Caco-2 (cell line): ENCODE results near the gene TPM1. TPM values are rescaled to one million over a fixed set of nuclear protein-coding genes. Genes with fewer than 3 reads are reported as not detected.

Source experiments
- BruUV-seq: library from RNA; stranded (reverse); fragments of 400-500 nt; replicated peaks from 2 replicates; lab custom pipeline; 2021; lab: Mats Ljungman, UMichigan
- CTCF ChIA-PET: fragments of 300-600 bp; sonication (Branson Sonifier 250); formaldehyde crosslinking; loops from one replicate; lab custom pipeline; 2022; ENCODE audit warnings: antibody characterized with exemption; lab: Charles Lee
- POLR2A ChIA-PET: fragments of 300-600 bp; sonication (Branson Sonifier 250); formaldehyde crosslinking; loops from one replicate; lab custom pipeline; 2022; ENCODE audit warnings: antibody characterized with exemption; lab: Charles Lee
- DNase-seq, 2 experiments: peaks; one replicate each; pipeline versions ENCODE4 v3.0.0 to v3.0.0-alpha.2; 2020 to 2022
- H3K27me3 ChIP-seq: replicated peaks from 2 replicates; pipeline ENCODE4 v1.6.0; 2011; ENCODE audit warnings: low read length; ENCODE audit not compliant: control insufficient read depth, insufficient read depth
- H3K36me3 ChIP-seq: 2 replicates; pipeline ENCODE4 v1.5.1; 2011; ENCODE audit warnings: low read length; ENCODE audit not compliant: control insufficient read depth, insufficient read depth
- H3K4me1 ChIP-seq: fragments of 250-450 bp; sonication (Bioruptor Pico); 2 replicates; pipeline ENCODE4 v1.5.1; 2020; ENCODE audit warnings: mild to moderate bottlenecking
- H3K4me3 ChIP-seq: 2 replicates; pipeline ENCODE4 v1.5.1; 2011; ENCODE audit warnings: low read depth, mild to moderate bottlenecking, control low read depth, low read length
- H3K9me3 ChIP-seq: fragments of 250-450 bp; sonication (Bioruptor Pico); 2 replicates; pipeline ENCODE4 v1.5.1; 2020; ENCODE audit warnings: mild to moderate bottlenecking, moderate library complexity
- H3K27ac Mint-ChIP-seq: one replicate; pipeline ENCODE4 v1.8.0; 2022; ENCODE audit warnings: mixed read lengths; ENCODE audit not compliant: unreplicated experiment
- H3K27me3 Mint-ChIP-seq: one replicate; pipeline ENCODE4 v1.8.0; 2022; ENCODE audit warnings: mixed read lengths; ENCODE audit not compliant: insufficient read depth, unreplicated experiment
- H3K36me3 Mint-ChIP-seq: one replicate; pipeline ENCODE4 v1.8.0; 2022; ENCODE audit warnings: mild to moderate bottlenecking, mixed read lengths; ENCODE audit not compliant: insufficient read depth, unreplicated experiment
- H3K4me1 Mint-ChIP-seq: one replicate; pipeline ENCODE4 v1.8.0; 2022; ENCODE audit warnings: low read depth, mixed read lengths; ENCODE audit not compliant: unreplicated experiment
- H3K4me3 Mint-ChIP-seq: one replicate; pipeline ENCODE4 v1.8.0; 2022; ENCODE audit warnings: mild to moderate bottlenecking, moderate library complexity, mixed read lengths; ENCODE audit not compliant: unreplicated experiment
- H3K9me3 Mint-ChIP-seq: one replicate; pipeline ENCODE4 v1.8.0; 2022; ENCODE audit warnings: mixed read lengths; ENCODE audit not compliant: unreplicated experiment
- CTCF ChIP-seq, 2 experiments: fragments of 200-600 bp in 1 of 2; IDR thresholded peaks; 1 replicate in 1 of 2; 2 replicates in 1 of 2; pipeline versions ENCODE4 v1.5.1 to v1.8.0; 2011 to 2022; ENCODE audit warnings: antibody characterized with exemption in 1 of 2, control low read depth in 1 of 2, inconsistent platforms in 1 of 2, low read depth in 1 of 2, low read length in 1 of 2, mild to moderate bottlenecking in 1 of 2, moderate library complexity in 1 of 2; ENCODE audit not compliant: insufficient read depth in 1 of 2, severe bottlenecking in 1 of 2, unreplicated experiment in 1 of 2
- intact Hi-C: fragments of 100-400 bp; cut with micrococcal nuclease; formaldehyde crosslinking; loops from one replicate; pipeline ENCODE4 v1.10.0; 2022; ENCODE audit not compliant: unreplicated experiment
- total RNA-seq: library from RNA; stranded (reverse); gene quantifications from 2 replicates; pipeline ENCODE4 v1.2.3, GENCODE V29; 2022

TPM1 gene
- total RNA-seq, 1 experiment from 2014 or later = 193 TPM

GRCh38 chr15:63019511-63020109, 22.9 kb upstream of the TPM1 start:
- Histone ChIP-seq H3K4me1 (no peaks in the 10 kb centered on the region), H3K27me3 (no peaks in the 10 kb centered on the region), H3K36me3 (no peaks in the 10 kb centered on the region), H3K9me3 (no peaks in the 10 kb centered on the region), H3K4me3 (no peak overlapping the region)
- H3K4me3 Mint-ChIP-seq = no peak overlapping the region
- no TSS peak for BruUV-seq
- intact Hi-C loops = no loop called here
- H3K4me1 Mint-ChIP-seq = peaks cover 13% of the 10 kb centered on the region
- ChIA-PET POLR2A (no interaction called here), CTCF (no interaction called here)
- TF ChIP-seq CTCF (IDR thresholded peaks at IDR 0.05; ENCODE audit: insufficient read depth in 1 of 2, low read depth in 1 of 2, low read length in 1 of 2, severe bottlenecking in 1 of 2, unreplicated experiment in 1 of 2) = no peak
- H3K27ac Mint-ChIP-seq = no peak overlapping the region
- DNase-seq = no peak
- no peaks in the 10 kb centered on the region for H3K36me3 Mint-ChIP-seq
- H3K9me3 Mint-ChIP-seq = no peaks in the 10 kb centered on the region
- H3K27me3 Mint-ChIP-seq = no peaks in the 10 kb centered on the region

- Histone ChIP-seq H3K27me3 (no peaks in the 10 kb centered on the region), H3K4me3 (no peak overlapping the region), H3K9me3 (no peaks in the 10 kb centered on the region), H3K4me1 (no peaks in the 10 kb centered on the region), H3K36me3 (no peaks in the 10 kb centered on the region)
- Mint-ChIP-seq H3K4me3 (no peak overlapping the region), H3K4me1 (peaks cover 11% of the 10 kb centered on the region), H3K27ac (no peak overlapping the region), H3K9me3 (no peaks in the 10 kb centered on the region), H3K27me3 (no peaks in the 10 kb centered on the region), H3K36me3 (no peaks in the 10 kb centered on the region)
- BruUV-seq = no TSS peak
- ChIA-PET CTCF (no interaction called here), POLR2A (no interaction called here)
- intact Hi-C loops = no loop called here
- no peak for DNase-seq
- TF ChIP-seq CTCF (IDR thresholded peaks at IDR 0.05; ENCODE audit: insufficient read depth in 1 of 2, low read depth in 1 of 2, low read length in 1 of 2, severe bottlenecking in 1 of 2, unreplicated experiment in 1 of 2) = no peak
Observed at GRCh38 chr15:63020128-63020527, 22.4 kb upstream of the TPM1 start.

- no peaks in the 10 kb centered on the region for H3K4me1 ChIP-seq
Observed at GRCh38 chr15:63020759-63021430, 21.7 kb upstream of the TPM1 start.

More at GRCh38 chr15:63020759-63021430, 21.7 kb upstream of the TPM1 start:
- ChIA-PET POLR2A (no interaction called here), CTCF (no interaction called here)
- H3K27me3 ChIP-seq = no peaks in the 10 kb centered on the region
- Mint-ChIP-seq H3K27me3 (no peaks in the 10 kb centered on the region), H3K9me3 (no peaks in the 10 kb centered on the region), H3K4me1 (peaks cover 6% of the 10 kb centered on the region), H3K36me3 (no peaks in the 10 kb centered on the region), H3K27ac (no peak overlapping the region), H3K4me3 (no peak overlapping the region)
- no peak overlapping the region for H3K4me3 ChIP-seq
- DNase-seq = no peak
- no peaks in the 10 kb centered on the region for H3K9me3 ChIP-seq
- no peak for TF ChIP-seq CTCF (IDR thresholded peaks at IDR 0.05; ENCODE audit: insufficient read depth in 1 of 2, low read depth in 1 of 2, low read length in 1 of 2, severe bottlenecking in 1 of 2, unreplicated experiment in 1 of 2)
- BruUV-seq = no TSS peak
- intact Hi-C loops = no loop called here
- H3K36me3 ChIP-seq = no peaks in the 10 kb centered on the region
